ENCODE results near the gene G6PC3.

GRCh38 chr17:44119798-44120197 lies 49.3 kb downstream of the G6PC3 start:
- no peak for TF ChIP-seq CTCF (IDR thresholded peaks at IDR 0.05)
- no peak for TF ChIP-seq EP300 (IDR thresholded peaks at IDR 0.05)

Data from tibial nerve (tissue), 4 donors.